RWPE1 (cell line): ENCODE results near the gene RIPPLY2.

Experiments used
- CTCF ChIA-PET: fragments of 350-600 bp; sonication (Branson Sonifier 250); formaldehyde crosslinking; extraction: SDS; loops from one replicate; lab custom pipeline; 2021; lab: Yijun Ruan, JAX
- POLR2A ChIA-PET: fragments of 400-600 bp; formaldehyde crosslinking; extraction: SDS; loops from one replicate; lab custom pipeline; 2020; ENCODE audit warnings: antibody characterized with exemption; ENCODE audit not compliant: low non-redundant PET; lab: Yijun Ruan, JAX
- DNase-seq: peaks from one replicate; pipeline ENCODE4 v3.0.0; 2012; ENCODE audit warnings: low spot score
- H3K27ac ChIP-seq: fragments of 450-650 bp; 2 replicates; pipeline ENCODE4 v1.5.1; 2017
- CTCF ChIP-seq: fragments of 450-650 bp; conservative IDR thresholded peaks from 2 replicates; pipeline ENCODE4 v1.5.1; 2017; ENCODE audit warnings: low read depth, mild to moderate bottlenecking

Gene RIPPLY2

GRCh38 chr6:83822629-83823169, 30.5 kb upstream of the RIPPLY2 start:
- POLR2A ChIA-PET, result no interaction called here
- TF ChIP-seq CTCF, result no peak
- no peak for DNase-seq
- CTCF ChIA-PET, result no interaction called here
- no peak overlapping the region for H3K27ac ChIP-seq

- peak; percentile 54 for DNase-seq
- ChIA-PET CTCF (no interaction called here), POLR2A (no interaction called here)
- no peak for TF ChIP-seq CTCF
- H3K27ac ChIP-seq, result no peak overlapping the region
Measured at GRCh38 chr6:83824388-83824801, 28.8 kb upstream of the RIPPLY2 start.

- H3K27ac ChIP-seq, result no peak overlapping the region
- CTCF ChIA-PET, result interaction anchor here (0.7 kb wide), 2 partner anchors 22 to 610 kb away, joined by 3 to 4 read pairs; no protein-coding TSS in a partner anchor
- TF ChIP-seq CTCF, result no peak
- POLR2A ChIA-PET, result no interaction called here
- no peak for DNase-seq
Measured at GRCh38 chr6:83824831-83825230, 28.3 kb upstream of the RIPPLY2 start.

- no peak overlapping the region for H3K27ac ChIP-seq
- ChIA-PET CTCF (interaction anchor here (0.6 kb wide), 1 partner anchor 385 kb away, joined by 4 read pairs; no protein-coding TSS in a partner anchor), POLR2A (no interaction called here)
- no peak for TF ChIP-seq CTCF
- no peak for DNase-seq
Measured at GRCh38 chr6:83827050-83827449, 26.1 kb upstream of the RIPPLY2 start.

GRCh38 chr6:83838727-83839126, 14.4 kb upstream of the RIPPLY2 start:
- DNase-seq, result peak; percentile 27
- CTCF ChIA-PET, result interaction anchor here (0.7 to 1.1 kb wide), 2 partner anchors 18 to 1392 kb away, joined by 3 to 4 read pairs; no protein-coding TSS in a partner anchor
- no peak for TF ChIP-seq CTCF
- POLR2A ChIA-PET, result no interaction called here
- H3K27ac ChIP-seq, result no peak overlapping the region

- TF ChIP-seq CTCF, result no peak
- POLR2A ChIA-PET, result no interaction called here
- CTCF ChIA-PET, result interaction anchor here (0.6 kb wide), 1 partner anchor 449 kb away, joined by 5 read pairs; no protein-coding TSS in a partner anchor
- no peak for DNase-seq
- no peak overlapping the region for H3K27ac ChIP-seq
Measured at GRCh38 chr6:83844170-83844569, 9.0 kb upstream of the RIPPLY2 start.
